ENCODE measurements around the gene PRKCH.
A peak's percentile ranks its signal among the peaks of the same experiment; 100 is the strongest.

PRKCH gene
- total RNA-seq = 305 to 385 reads per million in 2 donors

DNA sequence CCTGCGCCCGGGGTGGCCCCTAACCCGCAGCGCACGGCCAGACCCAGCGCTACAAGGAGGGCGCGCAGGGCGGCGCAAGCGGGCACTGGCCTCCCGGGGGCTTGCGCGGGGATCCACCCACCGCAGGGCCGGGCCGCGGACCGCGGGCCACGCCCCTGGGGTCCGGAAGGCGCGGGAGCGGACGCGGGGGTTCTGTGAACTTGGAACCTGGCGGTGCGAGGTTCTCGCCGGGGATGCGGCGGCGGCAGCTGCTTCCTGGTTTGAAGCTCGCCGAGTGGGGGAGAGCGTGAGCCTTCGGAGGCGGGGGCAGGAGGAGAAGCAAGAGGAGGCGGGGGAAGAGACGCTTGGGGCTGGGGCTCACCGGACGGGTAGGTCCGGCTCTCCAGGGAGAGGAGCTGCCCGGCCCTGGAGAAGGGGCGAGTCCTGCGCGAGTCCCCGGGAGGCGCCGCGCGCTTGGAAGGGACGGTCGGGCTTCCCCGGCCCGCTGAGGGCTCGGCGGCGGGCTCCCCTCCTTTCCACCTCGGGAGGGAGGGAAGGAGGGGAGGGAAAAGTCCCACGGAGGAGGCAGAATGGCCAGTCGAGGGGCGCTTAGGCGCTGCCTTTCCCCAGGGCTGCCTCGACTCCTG, at the start of gene PRKCH:
Gene PRKCH (plus strand): TSS at position 195 of the 626 bp plus-strand sequence. CDS start 523 bp downstream, outside the sequence.
- DNase-seq = peak; percentile 64 to 91 (median 78)

DNA sequence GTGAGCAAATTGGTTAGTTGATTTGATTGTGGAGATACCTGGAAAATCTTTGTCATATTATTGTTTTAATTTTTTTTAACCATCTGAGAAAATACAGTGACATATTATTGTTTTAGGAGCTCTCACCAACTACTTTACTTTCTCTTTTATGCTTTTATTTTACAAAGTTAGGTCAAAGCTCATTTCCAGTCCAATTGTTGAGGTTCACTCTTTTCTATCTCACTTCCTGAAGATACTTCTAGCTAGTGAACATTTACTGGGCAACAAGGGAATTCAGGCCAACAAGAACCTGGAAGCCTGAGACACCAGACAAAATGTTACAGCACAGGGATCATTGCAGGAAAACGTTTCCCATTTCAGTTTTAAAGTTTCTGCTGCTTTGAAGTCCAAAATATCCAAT, 44.1 kb upstream of the PRKCH start:
- DNase-seq = no peak

DNA sequence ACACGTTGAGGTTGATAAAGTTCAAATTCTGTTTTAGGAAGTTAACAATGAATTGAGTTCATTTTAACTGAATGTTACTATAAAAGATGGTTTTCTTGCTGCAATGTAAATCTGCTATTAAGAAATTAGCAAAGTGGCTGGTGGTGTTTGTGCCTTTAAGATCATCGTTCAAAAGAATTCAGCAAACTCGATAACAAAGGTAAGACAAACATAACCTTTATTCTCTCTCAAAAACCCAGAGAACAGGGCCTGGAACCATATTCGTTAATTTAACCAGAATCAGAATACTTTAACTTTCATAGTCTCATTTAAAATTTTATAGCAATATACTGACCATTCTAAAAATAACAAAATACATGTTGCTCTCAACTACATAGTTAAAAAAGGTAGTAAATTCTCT, 43.6 kb upstream of the PRKCH start:
- no peak for DNase-seq

DNA sequence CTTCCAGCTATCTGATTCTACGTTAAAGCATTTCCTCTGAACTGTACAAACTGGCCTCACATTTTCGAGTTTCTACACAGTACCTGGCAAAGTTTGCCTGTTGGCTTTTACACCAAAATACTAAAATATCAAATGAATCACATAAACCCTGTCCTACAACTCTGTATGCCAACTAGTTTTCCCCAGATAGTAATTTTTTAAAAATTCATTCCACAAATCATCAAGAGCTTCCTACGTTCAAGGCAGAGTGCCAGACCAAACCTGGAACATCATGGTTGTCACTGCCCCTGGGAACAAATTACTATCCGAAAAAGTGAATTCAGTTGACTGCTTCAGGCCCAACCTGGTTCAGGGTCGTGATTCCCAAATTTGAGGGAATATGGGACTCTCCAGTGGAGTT, 42.3 kb upstream of the PRKCH start:
- no peak for DNase-seq

DNA sequence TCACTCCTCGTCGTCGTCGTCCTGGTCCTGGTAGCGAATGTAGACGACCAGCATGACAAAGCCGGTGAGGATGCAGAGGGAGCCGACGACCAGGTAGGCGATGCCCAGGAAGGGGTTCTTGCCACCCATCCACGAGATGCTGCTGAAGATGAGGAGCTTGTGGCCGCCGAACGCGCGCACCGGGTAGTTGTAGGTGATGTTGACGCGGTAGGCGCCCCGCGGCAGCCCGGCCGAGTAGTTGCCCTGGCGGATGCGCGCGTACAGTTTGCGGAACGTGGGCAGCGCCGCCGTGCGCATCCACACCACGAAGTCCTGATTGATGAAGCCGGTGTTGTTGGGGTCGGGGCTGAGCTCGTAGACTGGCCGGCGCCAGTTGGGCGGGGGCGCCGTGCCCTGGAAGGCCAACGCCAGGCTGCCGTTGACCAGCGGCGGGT, 41.3 kb upstream of the PRKCH start:
- peak in 4 of 5 experiments; percentile 11 to 69 (median 26) for DNase-seq

DNA sequence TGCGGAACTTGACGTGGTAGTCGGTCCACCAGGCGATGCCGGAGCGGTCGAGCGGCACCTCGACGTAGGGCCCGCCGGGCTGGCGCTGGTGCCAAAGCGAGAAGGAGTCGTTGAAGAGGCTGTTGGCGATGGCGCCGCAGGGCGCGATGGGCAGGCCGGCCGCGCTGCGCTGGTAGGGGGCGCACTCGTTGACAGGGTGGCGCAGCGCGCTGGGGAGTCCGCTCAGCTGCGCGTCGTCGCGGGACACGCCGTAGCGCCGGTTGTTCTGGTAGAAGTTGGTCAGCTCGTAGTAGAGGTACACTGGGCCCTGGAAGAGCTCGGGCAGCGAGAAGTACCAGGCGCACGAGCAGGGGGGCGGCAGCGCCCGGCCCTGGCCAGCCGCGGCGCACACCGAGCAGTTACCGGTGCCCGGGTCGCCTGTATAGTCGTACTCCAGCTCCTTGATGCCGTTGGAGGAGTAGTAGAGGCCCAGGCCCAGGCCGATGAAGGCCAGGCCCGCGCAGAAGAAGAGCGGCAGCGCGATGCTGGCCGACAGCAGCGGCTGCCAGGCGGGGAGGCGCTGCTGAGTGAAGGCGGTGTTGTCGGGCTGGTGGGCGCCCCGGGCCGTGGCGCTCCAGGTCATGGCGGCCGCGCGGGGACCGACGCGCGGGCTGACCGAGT, 40.7 kb upstream of the PRKCH start:
- DNase-seq = peak; percentile 55 to 87 (median 66)

DNA sequence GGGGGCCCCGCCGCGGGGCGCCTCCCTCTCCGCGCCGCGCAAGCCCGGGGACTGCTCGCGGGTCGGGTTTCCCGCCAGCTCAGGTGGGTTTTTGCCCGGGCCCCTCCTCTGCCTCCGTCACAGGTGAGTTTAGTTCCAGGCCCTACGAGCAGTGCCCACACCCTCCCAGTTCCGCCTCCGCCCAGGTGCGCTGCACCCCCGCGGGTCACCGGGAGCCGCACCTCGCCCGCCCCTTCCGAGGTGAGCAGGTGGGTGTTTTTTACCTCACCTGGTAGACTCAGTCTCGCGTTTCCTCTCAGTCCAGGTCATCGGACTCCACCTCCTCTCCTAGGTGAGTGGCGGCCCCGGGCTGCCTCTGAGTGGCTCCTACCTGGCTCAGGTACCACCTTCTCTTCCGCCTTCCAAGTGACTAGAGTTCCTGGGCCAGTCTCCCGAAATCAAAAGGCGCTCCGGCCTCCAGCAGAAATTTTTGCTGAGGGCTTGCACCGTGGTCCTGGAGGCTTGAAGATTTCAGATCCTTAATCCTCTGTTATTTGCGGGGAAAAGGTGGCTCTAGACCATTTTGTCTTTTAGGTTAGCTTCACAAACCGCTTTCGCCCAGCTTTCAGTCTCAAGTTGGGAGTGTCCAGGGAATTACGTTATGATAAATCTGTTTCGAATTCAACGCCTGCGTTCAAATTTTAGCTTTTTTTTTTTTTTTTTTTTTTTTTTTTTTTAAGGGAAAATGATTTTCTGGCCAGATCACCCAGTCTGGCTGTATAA, 40.0 kb upstream of the PRKCH start, which contains the start of gene TMEM30B:
Gene TMEM30B (minus strand): TSS at position 153 of the 762 bp plus-strand sequence. CDS start 191 bp downstream, outside the sequence.
- DNase-seq = peak in 1 of 5 experiments; percentile 24

DNA sequence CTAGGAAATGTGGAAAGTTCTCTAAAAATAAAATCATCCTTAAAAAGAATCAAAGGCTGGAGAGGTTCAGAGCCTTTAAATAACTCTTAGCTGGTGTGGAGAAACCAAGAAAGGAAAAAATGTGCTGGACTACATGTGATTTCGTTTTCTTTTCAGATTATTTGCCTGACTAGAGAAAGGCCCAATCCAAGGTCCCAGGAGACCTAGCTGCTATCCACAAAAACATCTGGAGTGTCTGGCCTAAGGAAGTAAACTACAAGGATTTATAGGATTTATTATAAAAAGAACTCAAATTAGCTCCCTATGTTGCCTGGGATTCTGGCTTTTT, 39.5 kb upstream of the PRKCH start:
- no peak for DNase-seq

DNA sequence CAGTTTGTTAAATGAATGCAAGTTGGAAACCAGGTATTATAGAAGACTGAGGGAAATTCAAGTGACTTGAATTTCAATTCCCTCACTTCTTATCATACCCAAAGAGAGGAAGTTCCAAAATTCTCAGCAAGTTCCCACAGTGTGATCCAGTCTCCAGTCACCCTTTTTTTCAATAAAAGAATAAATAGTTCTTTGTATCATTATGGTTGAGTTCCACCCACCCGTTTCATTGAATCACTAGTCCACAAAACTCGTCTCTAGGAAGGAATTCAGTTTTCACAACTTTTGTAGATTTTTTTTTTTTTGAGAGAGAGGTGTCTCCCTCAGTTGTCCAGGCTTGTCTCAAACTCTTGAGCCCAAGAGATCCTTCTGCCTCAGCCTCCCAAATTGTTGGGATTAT, 38.6 kb upstream of the PRKCH start:
- DNase-seq = no peak

DNA sequence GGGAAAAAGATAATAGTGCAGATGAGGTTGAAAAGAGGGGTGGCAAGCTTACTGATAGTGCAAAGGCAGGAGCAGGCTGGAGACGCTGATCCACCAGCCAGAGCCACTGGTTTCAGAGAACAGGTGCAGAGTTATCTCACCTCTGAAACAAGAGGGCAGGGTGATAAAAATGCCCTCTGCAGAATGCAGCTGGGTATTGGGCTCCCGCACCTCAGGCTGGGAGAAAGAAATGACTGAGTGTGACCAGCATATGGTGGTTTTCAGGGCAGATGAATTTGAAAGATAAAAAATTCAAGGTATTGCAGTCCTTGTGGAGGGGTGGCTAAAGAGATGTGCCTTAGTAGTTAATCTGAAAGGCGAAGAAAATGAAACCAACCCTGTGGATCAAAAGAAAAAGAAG, 37.4 kb upstream of the PRKCH start:
- DNase-seq = peak in 1 of 5 experiments; percentile 70

DNA sequence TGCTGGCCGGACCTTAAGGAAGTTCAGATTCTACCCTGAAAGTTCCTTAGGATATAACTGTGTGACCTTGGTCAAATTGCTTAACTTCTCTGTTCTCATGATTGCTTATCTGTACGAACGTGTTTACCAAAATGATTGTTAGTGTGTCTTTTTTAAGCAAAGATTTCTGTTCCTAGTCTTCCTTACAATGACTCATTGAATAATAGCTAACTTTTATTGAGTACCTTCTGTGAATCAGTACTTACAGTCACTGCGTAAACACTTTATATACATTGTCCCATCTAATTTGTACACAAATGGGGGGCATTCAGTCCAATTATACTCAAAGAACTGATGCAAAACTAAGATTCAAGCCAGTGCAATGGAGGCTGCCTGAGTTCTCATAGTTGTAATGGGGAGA, 36.0 kb upstream of the PRKCH start:
- DNase-seq = no peak

DNA sequence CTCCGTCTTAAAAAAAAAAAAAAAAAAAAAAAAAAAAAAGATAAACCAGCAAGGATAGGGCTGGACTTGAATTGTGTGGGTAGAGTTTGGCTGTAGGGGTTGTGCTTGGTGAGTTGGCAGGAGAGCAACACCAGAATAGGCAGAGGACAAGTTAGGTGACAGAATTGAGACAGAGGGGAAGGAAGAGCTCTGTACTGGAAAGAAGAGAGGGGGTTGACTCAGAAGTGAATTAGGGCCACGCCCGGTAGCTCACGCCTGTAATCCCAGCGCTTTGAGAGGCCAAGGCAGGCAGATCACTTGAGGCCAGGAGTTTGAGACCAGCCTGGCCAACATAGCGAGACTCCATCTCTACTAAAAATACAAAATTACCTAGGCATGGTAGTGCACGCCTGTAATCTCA, 34.2 kb upstream of the PRKCH start:
- DNase-seq = no peak

DNA sequence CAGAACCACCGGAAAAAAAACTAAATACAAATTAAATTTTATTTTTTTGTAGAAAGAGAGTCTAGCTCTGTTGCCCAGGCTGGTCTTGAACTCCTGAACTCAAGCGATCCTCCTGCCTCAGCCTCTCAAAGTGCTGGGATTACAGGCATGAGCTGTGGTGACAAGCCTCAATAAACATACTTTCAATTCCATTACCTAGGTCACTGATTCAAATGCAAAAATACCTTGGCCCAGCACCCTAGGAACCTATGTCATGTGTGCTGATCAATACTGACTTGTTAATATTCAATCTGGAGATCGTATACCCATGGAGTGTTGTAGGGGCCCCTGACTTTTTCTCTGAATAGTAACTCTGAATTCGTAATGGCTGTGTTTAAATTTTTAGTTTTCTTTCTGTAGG, 33.2 kb upstream of the PRKCH start:
- DNase-seq = no peak

DNA sequence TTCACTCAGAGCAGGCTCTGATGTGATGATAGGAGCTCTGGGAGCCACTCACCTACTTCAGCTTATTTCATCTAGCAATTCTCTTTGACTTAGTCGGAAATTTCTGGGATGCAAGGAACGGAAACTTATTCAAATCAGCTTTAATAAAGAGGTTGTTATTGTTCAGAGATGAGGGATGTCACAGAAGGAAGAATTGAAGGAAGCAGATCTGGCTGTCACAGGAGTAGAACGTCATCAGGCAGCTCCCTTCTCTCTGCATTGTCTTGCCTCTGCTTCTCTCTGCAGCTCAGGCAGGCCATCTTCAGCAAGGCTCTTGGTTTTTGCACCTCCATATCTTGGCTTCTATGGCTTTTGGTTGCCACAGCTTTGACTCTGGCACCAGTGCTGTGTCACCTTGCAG, 32.7 kb upstream of the PRKCH start:
- DNase-seq = no peak

DNA sequence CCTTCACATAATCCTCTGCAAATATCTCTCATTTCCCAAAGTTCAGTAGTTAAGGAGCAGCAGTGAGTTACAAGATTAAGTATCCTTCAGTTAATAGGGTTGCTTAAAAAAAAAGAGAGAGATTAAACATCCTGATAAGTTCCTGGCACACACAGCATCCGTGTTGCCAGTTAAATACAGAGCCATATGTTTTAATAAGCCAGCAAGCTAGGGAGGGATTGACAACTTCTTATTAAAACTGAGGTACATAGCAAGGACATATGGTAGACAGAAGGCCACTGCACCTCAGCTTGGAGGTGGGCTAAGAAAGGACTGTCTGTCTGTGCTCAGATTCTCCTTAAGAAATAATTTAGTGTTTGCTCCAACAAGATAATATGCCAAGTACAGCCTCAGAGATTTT, 30.7 kb upstream of the PRKCH start:
- DNase-seq = no peak

DNA sequence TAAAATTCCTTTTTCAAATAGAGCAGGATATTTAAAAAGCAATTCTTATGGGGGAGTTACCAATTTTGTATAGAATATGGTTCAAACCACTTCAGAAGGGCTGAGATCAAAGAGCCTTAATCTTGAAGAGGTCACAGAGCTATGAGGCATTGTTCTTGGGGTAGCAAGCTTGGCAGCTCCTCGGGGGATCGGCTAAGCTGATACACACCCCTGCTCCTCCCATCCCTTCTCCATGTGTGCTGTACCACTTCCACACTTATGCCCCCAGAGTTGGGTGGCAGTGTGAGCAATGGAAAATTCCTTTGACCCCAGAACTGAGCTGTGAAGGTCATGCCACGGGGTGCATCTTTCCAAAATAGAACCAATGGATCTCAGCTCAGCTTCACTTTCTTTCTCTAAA, 25.2 kb upstream of the PRKCH start:
- DNase-seq = no peak

DNA sequence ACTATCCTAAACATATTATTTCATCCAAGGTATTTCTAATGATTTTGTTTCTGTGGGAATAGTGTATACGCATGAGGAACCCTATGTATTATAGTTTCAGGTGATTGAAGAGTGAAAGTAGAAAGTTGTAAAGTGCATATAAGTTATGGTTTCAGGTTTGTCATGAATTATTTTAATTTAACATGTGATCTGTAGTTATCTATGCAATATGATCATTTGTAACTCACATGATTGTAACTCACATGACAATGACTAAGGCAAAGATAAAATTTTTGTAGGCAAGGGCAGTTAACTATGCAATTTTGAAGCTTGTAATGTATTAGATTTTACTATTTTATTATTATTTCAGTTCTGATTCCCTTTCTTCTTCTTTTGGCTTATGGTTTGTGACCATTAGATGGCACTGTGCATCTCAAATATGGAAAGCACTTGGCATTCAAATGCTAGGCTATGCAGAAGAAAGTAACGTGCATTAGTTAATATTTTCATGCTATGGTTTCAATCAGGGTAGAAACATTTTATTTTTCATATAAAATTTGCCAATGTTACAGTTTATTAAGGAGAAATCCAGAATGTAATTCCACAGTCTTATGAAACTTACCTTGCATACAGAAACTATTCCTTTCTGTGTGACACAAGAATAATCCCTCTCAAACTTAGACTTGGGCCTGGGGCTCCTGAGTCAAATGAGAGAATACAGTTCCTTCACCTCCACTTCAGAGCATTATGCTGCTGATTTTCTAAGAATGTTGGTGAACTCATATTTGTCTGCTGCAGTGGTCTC, 24.5 kb upstream of the PRKCH start:
- peak in 2 of 5 experiments; percentile 31 to 70 for DNase-seq

DNA sequence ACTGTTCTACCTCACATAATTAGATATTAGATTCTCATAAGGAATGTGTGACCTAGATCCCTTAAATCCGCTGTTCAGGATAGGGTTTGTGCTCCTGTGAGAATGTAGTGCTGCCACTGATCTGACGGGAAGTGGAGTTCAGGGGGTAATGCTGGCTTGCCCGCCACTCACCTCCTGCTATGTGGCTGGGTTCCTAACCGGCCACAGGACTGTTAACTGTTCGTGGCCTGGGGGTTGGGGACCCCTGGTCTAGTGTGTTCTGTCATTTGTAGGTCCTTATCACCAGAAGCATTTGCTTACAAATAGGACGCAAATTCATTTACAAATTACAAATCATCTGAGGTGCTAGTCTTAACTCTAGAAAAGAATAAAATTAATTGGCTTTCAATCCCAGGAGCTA, 23.8 kb upstream of the PRKCH start:
- no peak for DNase-seq

DNA sequence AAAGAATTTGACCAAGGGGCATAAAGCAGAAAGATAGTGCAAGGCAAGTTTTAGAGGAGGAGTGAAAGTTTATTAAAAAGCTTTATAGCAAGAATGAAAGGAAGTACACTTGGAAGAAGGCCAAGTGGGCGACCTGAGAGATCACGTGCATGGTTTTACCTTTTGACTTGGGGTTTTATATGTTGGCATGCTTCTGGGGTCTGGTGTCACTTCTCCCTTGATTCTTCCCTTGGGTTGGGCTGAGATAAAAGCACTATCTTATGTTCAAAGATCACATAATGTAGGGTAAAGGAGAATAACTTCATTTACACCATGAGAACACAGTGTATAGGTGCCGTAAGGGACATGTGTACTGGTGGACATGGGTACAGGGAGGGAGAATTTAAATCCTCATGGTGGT, 22.6 kb upstream of the PRKCH start:
- DNase-seq = no peak

DNA sequence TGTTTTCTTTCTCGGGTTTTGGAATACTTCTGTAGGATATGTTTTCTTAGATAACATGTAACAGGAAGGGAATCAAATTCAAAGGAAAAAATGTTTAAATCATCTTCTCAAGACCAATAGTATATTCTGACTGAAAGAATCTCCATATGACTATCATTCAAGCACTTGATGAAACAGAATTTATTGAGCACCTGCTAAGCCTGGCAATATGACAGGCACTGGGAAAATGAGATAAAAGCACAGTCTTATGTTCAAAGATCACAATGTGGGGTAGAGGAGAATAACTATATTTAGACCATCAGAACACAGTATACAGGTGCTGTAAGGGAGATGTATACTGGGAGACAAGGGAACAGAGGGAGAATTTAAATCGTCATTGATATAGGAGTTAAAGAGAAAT, 21.2 kb upstream of the PRKCH start:
- no peak for DNase-seq

DNA sequence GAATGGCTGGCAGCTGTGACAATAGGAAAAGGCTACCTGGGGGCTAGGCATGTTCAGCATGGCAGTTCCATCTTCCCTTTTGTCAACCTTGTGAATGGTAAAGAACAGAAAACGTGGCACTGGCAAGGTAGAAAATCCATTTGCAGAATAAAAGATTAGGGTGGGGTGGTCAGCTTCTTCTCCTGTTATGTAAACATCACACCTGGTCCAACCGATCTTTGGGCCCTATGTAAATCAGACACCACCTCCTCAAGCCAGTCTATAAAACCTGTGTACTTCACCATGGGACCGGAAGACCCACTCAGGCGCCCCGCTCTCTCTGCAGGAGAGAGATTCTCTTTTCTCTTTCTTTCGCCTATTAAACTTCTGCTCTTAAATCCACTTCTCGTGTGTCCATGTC, 20.6 kb upstream of the PRKCH start:
- DNase-seq = no peak

DNA sequence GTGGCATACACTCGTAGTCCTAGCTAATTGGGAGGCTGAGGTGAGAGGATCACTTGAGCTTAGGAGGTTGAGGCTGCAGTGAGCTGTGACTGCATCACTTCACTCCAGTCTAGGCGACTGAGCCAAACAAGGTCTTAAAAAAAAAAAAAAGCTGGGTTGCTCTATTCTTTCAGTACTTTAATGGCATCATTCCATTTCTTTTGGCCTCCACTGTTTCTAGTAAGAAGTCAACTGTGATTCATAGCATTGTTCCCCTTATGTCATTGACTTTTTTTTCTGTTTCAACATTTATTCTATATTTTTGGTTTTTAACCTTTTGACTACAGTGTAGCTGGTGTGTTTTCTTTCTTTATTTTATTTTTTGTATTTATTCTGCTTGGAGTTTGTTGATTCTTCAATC, 16.7 kb upstream of the PRKCH start:
- no peak for DNase-seq

DNA sequence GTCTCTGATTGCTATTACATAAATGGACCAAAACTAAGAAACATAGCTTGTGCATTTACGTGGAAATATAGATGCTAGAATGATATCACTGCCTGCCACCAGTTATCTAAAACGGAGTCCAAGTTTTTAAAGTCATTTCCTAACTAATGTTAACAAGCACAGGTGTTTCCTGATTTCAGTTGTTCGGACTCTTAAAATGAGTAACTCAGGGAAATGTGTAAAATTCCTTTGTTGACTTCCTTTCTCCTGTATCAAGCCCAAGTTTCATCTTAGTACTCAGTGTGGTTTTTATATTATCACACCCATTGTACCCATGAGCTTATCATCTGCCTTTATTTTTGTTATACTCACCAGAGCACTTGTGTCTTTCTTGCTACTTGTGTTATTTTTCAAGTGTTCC, 13.2 kb upstream of the PRKCH start:
- no peak for DNase-seq
